Thyroid gland (tissue), 4 donors: ENCODE results near the gene STOX1.

Source experiments
- CTCF ChIP-seq, 6 experiments: fragments of 200-600 bp in 3 of 6; fragments of 450-650 bp in 3 of 6; sonication (generic) in 3 of 6; IDR thresholded peaks; one replicate each; pipeline ENCODE4 v1.5.1; 2016 to 2019; ENCODE audit warnings: antibody characterized with exemption in 6 of 6, mild to moderate bottlenecking in 2 of 6, inconsistent platforms in 1 of 6, moderate library complexity in 1 of 6
- POLR2A ChIP-seq, 2 donors: fragments of 450-650 bp; IDR thresholded peaks; one replicate each; pipeline ENCODE4 v1.6.1; 2017; ENCODE audit warnings: antibody characterized with exemption in 2 of 2, mild to moderate bottlenecking in 2 of 2, moderate library complexity in 1 of 2

- TF ChIP-seq CTCF (IDR thresholded peaks at IDR 0.05), result no peak
- no peak for TF ChIP-seq POLR2A (IDR thresholded peaks at IDR 0.05)
These were observed 49.2 kb downstream of the STOX1 start for GRCh38 chr10:68876246-68877138.
